GM12801 (cell line): ENCODE results near the gene MEST.

Experiments
- TF ChIP-seq, protein P1 (sequence below): IDR thresholded peaks from one replicate; pipeline ENCODE4 v1.5.1; 2011; ENCODE audit warnings: control low read depth; ENCODE audit not compliant: insufficient read length; ENCODE audit errors: extremely low read depth

The MEST gene

DNA sequence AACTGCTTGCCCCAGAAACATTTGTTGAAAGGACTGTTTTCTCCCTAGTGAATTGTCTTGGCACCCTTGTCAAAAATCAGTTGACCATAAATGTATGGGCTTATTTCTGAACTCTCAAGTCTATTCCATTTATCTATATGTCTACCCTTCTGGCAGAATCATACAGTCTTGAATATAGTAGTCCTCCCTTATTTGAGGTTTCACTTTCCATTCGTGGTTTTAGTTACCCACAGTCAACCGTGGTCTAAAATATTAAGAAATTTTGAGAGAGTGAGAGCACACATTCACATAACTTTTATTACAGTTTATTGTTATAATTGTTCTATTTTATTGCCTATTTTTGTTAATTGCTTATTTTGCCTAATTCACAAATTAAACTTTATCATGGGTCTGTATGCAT is 33.6 kb upstream of the MEST start:
- TF ChIP-seq, protein P1, sequence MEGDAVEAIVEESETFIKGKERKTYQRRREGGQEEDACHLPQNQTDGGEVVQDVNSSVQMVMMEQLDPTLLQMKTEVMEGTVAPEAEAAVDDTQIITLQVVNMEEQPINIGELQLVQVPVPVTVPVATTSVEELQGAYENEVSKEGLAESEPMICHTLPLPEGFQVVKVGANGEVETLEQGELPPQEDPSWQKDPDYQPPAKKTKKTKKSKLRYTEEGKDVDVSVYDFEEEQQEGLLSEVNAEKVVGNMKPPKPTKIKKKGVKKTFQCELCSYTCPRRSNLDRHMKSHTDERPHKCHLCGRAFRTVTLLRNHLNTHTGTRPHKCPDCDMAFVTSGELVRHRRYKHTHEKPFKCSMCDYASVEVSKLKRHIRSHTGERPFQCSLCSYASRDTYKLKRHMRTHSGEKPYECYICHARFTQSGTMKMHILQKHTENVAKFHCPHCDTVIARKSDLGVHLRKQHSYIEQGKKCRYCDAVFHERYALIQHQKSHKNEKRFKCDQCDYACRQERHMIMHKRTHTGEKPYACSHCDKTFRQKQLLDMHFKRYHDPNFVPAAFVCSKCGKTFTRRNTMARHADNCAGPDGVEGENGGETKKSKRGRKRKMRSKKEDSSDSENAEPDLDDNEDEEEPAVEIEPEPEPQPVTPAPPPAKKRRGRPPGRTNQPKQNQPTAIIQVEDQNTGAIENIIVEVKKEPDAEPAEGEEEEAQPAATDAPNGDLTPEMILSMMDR: no peak

DNA sequence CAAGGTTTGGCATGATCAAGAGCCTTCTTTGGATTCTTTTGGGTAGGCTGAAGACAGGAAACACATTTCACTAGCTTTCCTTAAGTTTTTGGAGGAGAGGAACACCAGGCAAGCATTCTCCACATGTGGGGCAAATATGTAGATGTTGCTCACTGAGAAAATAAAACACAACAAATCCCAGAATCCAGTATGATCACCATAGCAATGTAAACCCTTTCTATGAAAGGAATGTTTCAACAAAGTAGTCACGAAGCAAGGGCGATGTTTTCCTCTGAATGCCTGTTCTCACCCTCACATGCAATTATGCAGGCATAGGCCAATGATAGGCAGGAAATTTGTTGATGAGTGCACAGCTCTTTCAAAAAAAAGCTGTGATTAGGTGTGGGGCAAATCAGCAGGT is 30.6 kb upstream of the MEST start:
- TF ChIP-seq, protein P1: no peak

DNA sequence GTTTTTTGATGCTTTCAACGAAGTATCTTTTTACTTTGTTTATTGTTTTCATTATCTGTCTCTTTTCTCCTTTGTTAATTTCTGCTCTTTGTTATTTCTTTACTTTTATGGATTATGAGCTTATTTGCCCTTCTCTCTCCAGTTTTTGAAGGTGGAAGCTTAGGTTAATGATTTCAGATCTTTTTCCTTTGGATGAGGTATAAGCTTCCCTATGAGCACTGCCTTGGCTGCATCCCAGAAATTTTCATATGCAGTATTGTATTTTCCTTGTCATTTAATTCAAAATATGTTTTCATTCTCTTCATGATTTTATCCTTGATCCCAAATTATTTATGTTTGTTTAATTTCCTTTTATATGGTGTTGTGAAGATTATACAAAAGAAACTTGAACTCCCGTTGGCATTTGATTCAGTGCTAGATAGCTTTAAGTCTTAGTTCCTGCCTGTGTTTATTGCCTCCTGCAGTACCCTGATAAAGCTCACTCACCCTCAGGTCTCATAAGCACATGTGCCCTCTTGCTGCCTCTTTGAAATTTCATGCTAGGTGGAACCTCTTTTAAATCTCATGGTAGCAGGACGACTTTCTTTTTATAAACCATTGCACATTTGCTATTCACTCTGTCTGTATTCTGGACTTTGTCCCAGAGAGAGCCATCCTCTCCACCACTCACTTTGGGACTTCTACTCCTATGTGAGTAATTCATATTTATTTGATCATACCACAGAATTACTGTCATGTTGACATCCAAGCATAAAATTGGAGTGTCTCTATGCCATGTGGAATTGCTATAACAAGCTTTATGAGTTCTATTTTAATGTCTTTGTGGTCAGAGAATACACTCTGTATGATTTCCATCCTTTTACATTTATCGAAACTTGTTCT is 28.1 kb upstream of the MEST start:
- TF ChIP-seq, protein P1: no peak

DNA sequence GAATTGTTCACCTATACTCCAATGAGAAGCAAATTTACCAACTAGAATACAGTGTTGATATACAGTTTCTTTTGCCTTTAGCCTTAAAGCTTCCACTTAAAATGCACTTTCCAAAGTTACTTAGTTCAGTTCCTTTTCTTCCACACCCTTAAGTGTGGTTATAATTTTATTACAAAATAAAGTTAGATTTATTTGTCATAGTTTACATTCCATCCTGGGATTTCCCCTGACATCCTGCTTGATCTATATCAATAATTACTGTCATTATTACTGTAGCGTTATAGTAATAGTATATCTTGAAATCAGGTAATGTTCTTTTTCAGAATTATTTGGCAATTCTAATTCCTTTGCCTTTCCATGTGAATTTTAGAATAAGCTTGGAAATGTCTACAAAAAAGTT is 23.3 kb upstream of the MEST start:
- TF ChIP-seq, protein P1: no peak

DNA sequence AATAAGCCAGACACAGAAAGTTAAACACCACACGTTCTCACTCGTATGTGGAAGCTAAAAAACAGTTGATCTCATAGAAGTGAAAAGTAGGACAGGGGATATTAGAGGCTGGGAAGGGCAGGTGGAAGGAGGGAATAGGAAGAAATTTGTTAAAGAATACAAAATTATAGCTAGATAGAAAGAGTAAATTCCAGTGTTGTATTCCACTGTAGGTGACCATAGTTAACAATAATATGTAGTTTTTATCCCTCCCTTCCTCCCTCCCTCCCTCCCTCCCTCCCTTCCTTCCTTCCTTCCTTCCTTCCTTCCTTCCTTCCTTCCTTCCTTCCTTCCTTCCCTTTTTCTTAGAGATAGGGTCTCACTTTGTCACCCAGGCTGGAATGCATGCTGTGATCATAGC is 19.9 kb upstream of the MEST start:
- TF ChIP-seq, protein P1: no peak

DNA sequence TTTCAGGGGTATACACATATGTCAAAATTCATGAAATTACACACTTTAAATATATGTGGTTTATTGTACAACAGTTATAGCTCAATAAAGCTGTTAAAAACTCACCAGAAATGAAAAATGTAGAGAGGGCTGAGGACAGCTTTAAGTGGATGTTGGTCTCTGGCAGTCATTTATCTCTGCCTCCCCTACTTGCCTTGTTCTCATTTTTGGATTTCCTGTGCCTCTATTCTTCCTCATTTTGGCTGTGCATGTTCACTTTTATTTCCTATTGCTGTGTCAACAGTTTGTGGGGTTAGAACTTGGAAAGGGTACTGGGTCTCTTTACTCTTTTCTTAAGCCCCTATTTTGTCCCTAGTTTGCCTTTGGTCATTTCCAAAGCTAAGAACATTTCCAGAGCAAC is 18.6 kb upstream of the MEST start:
- TF ChIP-seq, protein P1: no peak

DNA sequence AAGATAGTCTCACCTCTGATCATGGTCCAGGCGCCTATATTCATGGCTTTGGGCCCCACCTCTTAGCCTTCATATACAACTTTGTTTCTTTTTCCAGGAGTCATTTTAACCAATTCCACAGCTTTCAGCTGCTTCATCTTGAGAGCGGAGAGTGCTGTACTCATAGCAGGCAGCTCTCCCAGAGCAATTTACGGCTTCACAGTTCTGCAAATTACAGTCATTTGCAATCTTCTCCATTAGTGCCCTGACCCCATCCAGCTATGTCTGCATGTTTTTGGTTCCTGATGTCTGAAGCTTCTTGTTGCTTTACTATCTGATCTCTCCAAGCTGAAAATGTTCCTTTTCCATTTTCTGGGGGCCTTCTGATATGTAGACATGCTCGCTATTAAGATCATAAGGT is 18.0 kb upstream of the MEST start:
- TF ChIP-seq, protein P1: no peak

DNA sequence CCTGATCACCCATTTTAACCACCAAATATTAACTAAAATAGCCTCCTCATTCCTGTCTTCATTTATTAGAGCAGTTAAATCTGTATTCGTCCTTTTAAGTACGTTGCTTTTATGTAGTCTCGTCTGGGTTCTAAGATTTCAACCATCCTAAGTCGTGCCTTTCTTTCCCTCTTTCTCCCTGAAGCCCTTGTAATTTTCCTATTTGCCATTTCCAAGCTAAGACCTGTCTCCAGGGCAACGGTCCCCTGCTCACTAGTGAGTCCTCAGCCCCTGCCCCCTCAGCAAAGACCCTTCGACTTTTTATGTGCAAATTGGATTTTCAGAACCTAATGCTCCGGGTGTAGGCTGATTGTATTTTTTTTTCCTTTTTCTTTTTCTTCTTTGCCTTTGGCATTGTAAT is 16.1 kb upstream of the MEST start:
- TF ChIP-seq, protein P1: no peak
